H9 (cell line): ENCODE results near the gene TIMM23. TPM values are rescaled to one million over a fixed set of nuclear protein-coding genes. Genes with fewer than 3 reads are reported as not detected.
A peak's percentile ranks its signal among the peaks of the same experiment; 100 is the strongest.

Experiments used
- DNase-seq: peaks from one replicate; pipeline ENCODE4 v3.0.0-alpha.2; 2017
- H2AFZ ChIP-seq: one replicate; pipeline ENCODE4 v1.6.1; 2013; ENCODE audit warnings: mild to moderate bottlenecking, low read length, control low read depth, moderate library complexity
- H2AK5ac ChIP-seq: 2 replicates; pipeline ENCODE4 v1.6.1; 2013; ENCODE audit warnings: low read length, control low read depth, mixed read lengths; ENCODE audit not compliant: insufficient read length
- H2BK120ac ChIP-seq: one replicate; pipeline ENCODE4 v1.6.1; 2013; ENCODE audit warnings: low read depth, mild to moderate bottlenecking, low read length, control low read depth, inconsistent platforms; ENCODE audit not compliant: poor library complexity, severe bottlenecking
- H2BK12ac ChIP-seq: 2 replicates; pipeline ENCODE4 v1.6.1; 2013; ENCODE audit warnings: low read length, control low read depth, mixed read lengths, low read depth; ENCODE audit not compliant: insufficient read length
- H2BK15ac ChIP-seq: 2 replicates; pipeline ENCODE4 v1.6.1; 2013; ENCODE audit warnings: low read depth, low read length, control low read depth
- H2BK20ac ChIP-seq: one replicate; pipeline ENCODE4 v1.6.1; 2013; ENCODE audit warnings: low read depth, mild to moderate bottlenecking, low read length, control low read depth, inconsistent platforms; ENCODE audit not compliant: poor library complexity, severe bottlenecking
- H2BK5ac ChIP-seq: 2 replicates; pipeline ENCODE4 v1.6.1; 2013; ENCODE audit warnings: low read length, control low read depth, mixed read lengths; ENCODE audit not compliant: insufficient read length
- H3K14ac ChIP-seq: 2 replicates; pipeline ENCODE4 v1.6.1; 2013; ENCODE audit warnings: low read length, control low read depth; ENCODE audit not compliant: insufficient read depth
- H3K18ac ChIP-seq: 2 replicates; pipeline ENCODE4 v1.6.1; 2013; ENCODE audit warnings: low read depth, mild to moderate bottlenecking, mixed read lengths, low read length, control low read depth; ENCODE audit not compliant: insufficient read length
- H3K23ac ChIP-seq: 2 replicates; pipeline ENCODE4 v1.6.1; 2013; ENCODE audit warnings: low read length, control low read depth, mixed read lengths, low read depth; ENCODE audit not compliant: insufficient read length
- H3K23me2 ChIP-seq: 2 replicates; pipeline ENCODE4 v1.6.1; 2013; ENCODE audit warnings: low read depth, mild to moderate bottlenecking, mixed read lengths, low read length, control low read depth; ENCODE audit not compliant: insufficient read length, poor library complexity, severe bottlenecking
- H3K27ac ChIP-seq: 2 replicates; pipeline ENCODE4 v1.5.1; 2013; ENCODE audit warnings: low read length, control low read depth, mixed read lengths, low read depth; ENCODE audit not compliant: insufficient read length
- H3K27me3 ChIP-seq: 2 replicates; pipeline ENCODE4 v1.6.1; 2013; ENCODE audit warnings: low read length, control low read depth, inconsistent platforms; ENCODE audit not compliant: insufficient read depth
- H3K4ac ChIP-seq: 2 replicates; pipeline ENCODE4 v1.6.1; 2013; ENCODE audit warnings: low read depth, mild to moderate bottlenecking, control low read depth, inconsistent platforms, low read length, moderate library complexity
- H3K4me1 ChIP-seq: 2 replicates; pipeline ENCODE4 v1.6.1; 2013; ENCODE audit warnings: low read length, control low read depth, inconsistent platforms; ENCODE audit not compliant: insufficient read depth
- H3K4me2 ChIP-seq: 2 replicates; pipeline ENCODE4 v1.6.1; 2013; ENCODE audit warnings: low read length, control low read depth, mixed read lengths; ENCODE audit not compliant: insufficient read length, insufficient read depth
- H3K56ac ChIP-seq: 2 replicates; pipeline ENCODE4 v1.6.1; 2013; ENCODE audit warnings: low read depth, mild to moderate bottlenecking, mixed read lengths, low read length, control low read depth; ENCODE audit not compliant: insufficient read length
- H3K79me1 ChIP-seq: 2 replicates; pipeline ENCODE4 v1.6.1; 2013; ENCODE audit warnings: low read depth, mild to moderate bottlenecking, moderate library complexity, low read length, control low read depth, inconsistent platforms; ENCODE audit not compliant: insufficient read depth, poor library complexity, severe bottlenecking
- H3K79me2 ChIP-seq: 2 replicates; pipeline ENCODE4 v1.6.1; 2013; ENCODE audit warnings: low read length, control low read depth, inconsistent platforms; ENCODE audit not compliant: insufficient read depth
- H3K9ac ChIP-seq: 2 replicates; pipeline ENCODE4 v1.6.1; 2013; ENCODE audit warnings: low read length, control low read depth, mixed read lengths; ENCODE audit not compliant: insufficient read length; ENCODE audit errors: extremely low read depth
- H3K9me3 ChIP-seq: one replicate; pipeline ENCODE4 v1.6.1; 2013; ENCODE audit warnings: low read depth, low read length, inconsistent platforms; ENCODE audit not compliant: control insufficient read depth
- H3T11ph ChIP-seq: one replicate; pipeline ENCODE4 v1.6.1; 2013; ENCODE audit warnings: mild to moderate bottlenecking, low read length, control low read depth, inconsistent platforms
- H4K20me1 ChIP-seq: one replicate; pipeline ENCODE4 v1.6.1; 2013; ENCODE audit not compliant: control insufficient read depth, insufficient read length, insufficient read depth
- H4K5ac ChIP-seq: 2 replicates; pipeline ENCODE4 v1.6.1; 2013; ENCODE audit warnings: low read depth, mild to moderate bottlenecking, mixed read lengths, low read length, control low read depth; ENCODE audit not compliant: insufficient read length
- H4K8ac ChIP-seq: replicated peaks from 2 replicates; pipeline ENCODE4 v1.6.1; 2013; ENCODE audit warnings: low read length, control low read depth, mixed read lengths, low read depth; ENCODE audit not compliant: insufficient read length
- H4K91ac ChIP-seq: 2 replicates; pipeline ENCODE4 v1.6.1; 2013; ENCODE audit warnings: low read depth, mild to moderate bottlenecking, moderate library complexity, mixed read lengths, low read length, control low read depth; ENCODE audit not compliant: insufficient read length
- H3K27ac Mint-ChIP-seq, 3 experiments: 2 replicates in 2 of 3; 3 replicates in 1 of 3; pipeline ENCODE4 v1.8.0; 2020 to 2021; ENCODE audit warnings: mixed read lengths in 3 of 3, mild to moderate bottlenecking in 1 of 3, moderate library complexity in 1 of 3
- H3K27me3 Mint-ChIP-seq: 2 replicates; pipeline ENCODE4 v1.8.0; 2021; ENCODE audit warnings: low read depth, mild to moderate bottlenecking, moderate library complexity, mixed read lengths
- H3K36me3 Mint-ChIP-seq, 3 experiments: 2 replicates in 2 of 3; 3 replicates in 1 of 3; pipeline ENCODE4 v1.8.0; 2020 to 2021; ENCODE audit warnings: low read depth in 3 of 3, mixed read lengths in 3 of 3; ENCODE audit not compliant: insufficient read depth in 1 of 3
- H3K4me1 Mint-ChIP-seq, 2 experiments: 2 replicates each; pipeline ENCODE4 v1.8.0; 2020; ENCODE audit warnings: mixed read lengths in 2 of 2
- H3K4me3 Mint-ChIP-seq, 2 experiments: 2 replicates in 1 of 2; 3 replicates in 1 of 2; pipeline ENCODE4 v1.8.0; 2020 to 2021; ENCODE audit warnings: mild to moderate bottlenecking in 2 of 2, mixed read lengths in 2 of 2, moderate library complexity in 1 of 2
- H3K9me3 Mint-ChIP-seq, 2 experiments: 2 replicates in 1 of 2; 3 replicates in 1 of 2; pipeline ENCODE4 v1.8.0; 2020; ENCODE audit warnings: mild to moderate bottlenecking in 2 of 2, mixed read lengths in 2 of 2, moderate library complexity in 1 of 2
- CTCF ChIP-seq: fragments of 200-600 bp; sonication (generic); conservative IDR thresholded peaks from 3 replicates; pipeline ENCODE4 v1.8.0; 2021; ENCODE audit warnings: antibody characterized with exemption, mild to moderate bottlenecking
- WGBS: extraction: QIAGEN DNeasy Blood & Tissue Kit; methylation state at CpG from one replicate; pipeline ENCODE4 v1.1.7; 2013; ENCODE audit warnings: missing lambda C conversion rate, low lambda C conversion rate, mixed read lengths; ENCODE audit not compliant: insufficient read length; ENCODE audit errors: extremely low coverage; 5-methylcytosine and 5-hydroxymethylcytosine counted together
- total RNA-seq: library from RNA; stranded (reverse); gene quantifications from 2 replicates; pipeline ENCODE4 v1.2.1, GENCODE V29; 2021

Gene TIMM23
- total RNA-seq, 1 experiment from 2014 or later, result 105 TPM

- H3K79me2 ChIP-seq, result no peaks in the 10 kb centered on the region; the same call in 1 of the 2 replicates
Measured at GRCh38 chr10:46030091-46030937, 58.0 kb downstream of the TIMM23 start, which contains the start of gene NCOA4. Gene NCOA4, minus strand, starts transcription at chr10:46030623. Its CDS starts 13,943 bp downstream, at chr10:46016680.

More at GRCh38 chr10:46030091-46030937, 58.0 kb downstream of the TIMM23 start, which contains the start of gene NCOA4:
- H4K5ac ChIP-seq, result no peak within 1 kb of the TSS
- H3K9me3 ChIP-seq, result no peaks in the 10 kb centered on the region
- H4K91ac ChIP-seq, result no peak within 1 kb of the TSS
- H3K4me1 Mint-ChIP-seq, result peaks cover 14 to 22% of the 10 kb centered on the region in 2 experiments
- DNase-seq, result peak; percentile 98
- peaks cover 3% of the 10 kb centered on the region for H3K23me2 ChIP-seq
- no peak within 1 kb of the TSS for H3T11ph ChIP-seq
- no peak within 1 kb of the TSS for H3K56ac ChIP-seq
- TF ChIP-seq CTCF, result peak; percentile 75
- H3K4me2 ChIP-seq, result peak within 1 kb of the TSS; percentile 56
- peak within 1 kb of the TSS; percentile 74 for H3K9ac ChIP-seq
- H3K27ac ChIP-seq, result no peak within 1 kb of the TSS
- H3K14ac ChIP-seq, result no peak within 1 kb of the TSS; the same call in 1 of the 2 replicates
- H3K36me3 Mint-ChIP-seq, result no peaks in the 10 kb centered on the region
- peak within 1 kb of the TSS; percentile 0 for H2AFZ ChIP-seq
- H3K23ac ChIP-seq, result no peak within 1 kb of the TSS
- no peak within 1 kb of the TSS for H2BK12ac ChIP-seq
- no peak within 1 kb of the TSS for H3K18ac ChIP-seq
- 0 out of 2 replicates have a peak, but pooled peaks cover 2% of the 10 kb centered on the region for H3K27me3 Mint-ChIP-seq
- peak within 1 kb of the TSS in 2 of 3 experiments; percentile 85 to 92; a peak in 4 of 7 replicates for H3K27ac Mint-ChIP-seq
- no peak within 1 kb of the TSS for H2BK20ac ChIP-seq
- peak within 1 kb of the TSS; percentile 79 for H4K8ac ChIP-seq
- H3K27me3 ChIP-seq, result no peaks in the 10 kb centered on the region
- H2BK15ac ChIP-seq, result no peak within 1 kb of the TSS
- no peaks in the 10 kb centered on the region for H3K79me1 ChIP-seq
- no peak within 1 kb of the TSS for H2AK5ac ChIP-seq
- no peak within 1 kb of the TSS for H2BK5ac ChIP-seq
- no peaks in the 10 kb centered on the region for H3K4me1 ChIP-seq
- no CpG with 5 or more reads among the region's 59 CpGs for WGBS
- H3K4me3 Mint-ChIP-seq, result peak within 1 kb of the TSS; percentile 92
- no peaks in the 10 kb centered on the region for H4K20me1 ChIP-seq
- no peak within 1 kb of the TSS for H3K4ac ChIP-seq
- H3K9me3 Mint-ChIP-seq, result no peaks in the 10 kb centered on the region
- H2BK120ac ChIP-seq, result no peak within 1 kb of the TSS
